Activated T-cell treated with anti-CD3 and anti-CD28 coated beads, Interleukin-2, amount 50 U/mL, for 4 hours (primary cell): ENCODE data around the gene MAGEB4. TPM values are rescaled to one million over a fixed set of nuclear protein-coding genes. Genes with fewer than 3 reads are reported as not detected.
"Not testable (repeated sequence)": the region's sequence is repeated elsewhere in the genome, so short reads cannot be mapped to it uniquely, and the experiment has no call there.

ENCODE experiments used
- ATAC-seq, 2 donors: fragments of 200-7000 bp; cut with Tn5 transposase; one replicate each; pipeline ENCODE4 v1.10.0; 2021
- DNase-seq: peaks from one replicate; pipeline ENCODE4 v3.0.0-alpha.2; 2020
- H3K27me3 Mint-ChIP-seq: one replicate; pipeline ENCODE4 v1.8.0; 2021; ENCODE audit warnings: low read depth, mixed read lengths
- H3K36me3 Mint-ChIP-seq: one replicate; pipeline ENCODE4 v1.8.0; 2022; ENCODE audit warnings: mixed read lengths; ENCODE audit not compliant: insufficient read depth
- H3K4me1 Mint-ChIP-seq: one replicate; pipeline ENCODE4 v1.8.0; 2021; ENCODE audit warnings: low read depth, mixed read lengths
- H3K4me3 Mint-ChIP-seq: one replicate; pipeline ENCODE4 v1.8.0; 2021; ENCODE audit warnings: mild to moderate bottlenecking, moderate library complexity, mixed read lengths
- H3K9me3 Mint-ChIP-seq: one replicate; pipeline ENCODE4 v1.8.0; 2021; ENCODE audit warnings: mixed read lengths
- total RNA-seq, 3 donors: library from RNA; stranded (reverse); gene quantifications; one replicate each; pipeline ENCODE4 v1.2.1, GENCODE V29; 2021

The MAGEB4 gene
- not detected for total RNA-seq

DNA sequence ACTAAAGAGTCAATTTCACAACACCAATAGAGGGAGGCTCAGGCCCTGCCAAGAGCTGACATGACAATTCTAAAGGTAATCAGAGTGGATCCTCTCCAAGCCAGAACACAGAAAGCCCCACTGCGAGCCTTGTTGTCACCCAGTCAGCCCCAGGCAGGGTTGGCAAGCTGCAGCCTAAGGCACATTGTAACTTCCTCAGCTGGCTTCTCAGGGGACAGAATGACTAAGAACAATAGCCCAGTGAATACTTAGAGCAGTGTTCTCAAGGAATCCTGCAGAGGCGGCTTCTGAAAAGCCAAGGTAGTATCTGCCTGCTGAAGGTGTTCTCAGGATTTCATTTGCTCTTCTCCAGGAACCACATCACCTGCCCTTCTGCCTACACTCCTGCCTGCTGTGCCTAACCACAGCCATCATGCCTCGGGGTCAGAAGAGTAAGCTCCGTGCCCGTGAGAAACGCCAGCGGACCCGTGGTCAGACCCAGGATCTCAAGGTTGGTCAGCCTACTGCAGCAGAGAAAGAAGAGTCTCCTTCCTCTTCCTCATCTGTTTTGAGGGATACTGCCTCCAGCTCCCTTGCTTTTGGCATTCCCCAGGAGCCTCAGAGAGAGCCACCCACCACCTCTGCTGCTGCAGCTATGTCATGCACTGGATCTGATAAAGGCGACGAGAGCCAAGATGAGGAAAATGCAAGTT, at the start of gene MAGEB4:
Gene MAGEB4 (plus strand): TSS at position 277 of the 692 bp plus-strand sequence. CDS start 136 bp downstream, at position 413.
- H3K4me3 Mint-ChIP-seq: no peak within 1 kb of the TSS
- H3K36me3 Mint-ChIP-seq: no peaks in the 10 kb centered on the region
- no peaks in the 10 kb centered on the region for H3K9me3 Mint-ChIP-seq
- H3K4me1 Mint-ChIP-seq: no peaks in the 10 kb centered on the region
- ATAC-seq (no peak), DNase-seq (no peak)
- H3K27me3 Mint-ChIP-seq: no peaks in the 10 kb centered on the region

DNA sequence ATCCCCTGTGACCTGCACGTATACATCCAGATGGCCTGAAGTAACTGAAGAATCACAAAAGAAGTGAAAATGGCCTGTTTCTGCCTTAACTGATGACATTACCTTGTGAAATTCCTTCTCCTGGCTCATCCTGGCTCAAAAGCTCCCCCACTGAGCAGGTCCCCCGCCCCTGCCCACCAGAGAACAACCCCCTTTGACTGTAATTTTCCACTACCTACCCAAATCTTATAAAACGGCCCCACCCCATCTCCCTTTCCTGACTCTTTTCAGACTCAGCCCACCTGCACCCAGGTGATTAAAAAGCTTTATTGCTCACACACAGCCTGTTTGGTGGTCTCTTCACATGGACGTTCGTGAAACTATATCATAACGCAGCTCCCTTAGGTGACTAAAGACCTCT, 47.9 kb upstream of the MAGEB4 start:
- H3K36me3 Mint-ChIP-seq, H3K9me3 Mint-ChIP-seq, H3K27me3 Mint-ChIP-seq, H3K4me1 Mint-ChIP-seq, ATAC-seq, H3K4me3 Mint-ChIP-seq, DNase-seq: not testable (repeated sequence)

DNA sequence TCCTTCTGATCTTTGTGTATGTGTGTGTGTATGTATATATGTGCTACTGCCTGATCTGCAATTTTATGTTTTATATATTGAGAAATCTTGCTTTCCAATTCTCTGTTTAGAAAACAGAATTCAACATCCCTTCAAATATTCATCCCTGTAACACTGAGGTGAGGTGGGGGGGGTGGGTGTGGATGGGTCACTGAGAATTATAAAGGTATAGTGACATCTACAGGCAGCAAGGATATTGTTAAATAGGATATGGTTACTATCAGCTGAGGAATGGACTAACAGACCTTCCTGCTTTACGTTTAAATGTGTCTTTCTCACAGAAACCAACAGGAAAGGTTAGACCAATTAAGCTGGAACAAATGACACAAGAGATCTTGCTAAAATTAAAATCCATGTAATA, 45.5 kb upstream of the MAGEB4 start:
- no peaks in the 10 kb centered on the region for H3K4me1 Mint-ChIP-seq
- no peaks in the 10 kb centered on the region for H3K9me3 Mint-ChIP-seq
- no peak for ATAC-seq
- no peaks in the 10 kb centered on the region for H3K36me3 Mint-ChIP-seq
- H3K4me3 Mint-ChIP-seq: no peak overlapping the region
- no peaks in the 10 kb centered on the region for H3K27me3 Mint-ChIP-seq
- DNase-seq: no peak

DNA sequence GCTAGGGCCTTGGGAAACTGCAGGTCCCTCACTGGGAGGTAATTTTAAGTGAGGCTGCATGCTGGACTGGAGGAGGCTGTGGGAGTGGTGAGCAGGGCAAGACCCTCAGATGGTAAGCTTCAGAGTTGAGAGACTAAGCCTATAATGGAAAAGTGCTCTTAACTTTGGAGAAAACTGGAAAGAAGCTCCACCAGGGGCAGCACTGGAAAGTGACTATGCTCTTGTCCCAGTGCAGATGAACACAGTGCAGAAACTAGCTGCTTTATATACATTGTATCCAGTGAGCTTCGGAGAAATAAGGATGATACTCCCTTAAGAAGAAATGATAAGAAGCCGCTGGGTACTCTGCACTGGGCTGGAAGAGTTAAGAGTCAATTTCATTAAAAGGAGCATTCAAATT, 29.6 kb upstream of the MAGEB4 start:
- Mint-ChIP-seq H3K27me3 (no peaks in the 10 kb centered on the region), H3K4me3 (no peak overlapping the region), H3K36me3 (no peaks in the 10 kb centered on the region), H3K9me3 (no peaks in the 10 kb centered on the region), H3K4me1 (no peaks in the 10 kb centered on the region)
- no peak for ATAC-seq
- DNase-seq: no peak

DNA sequence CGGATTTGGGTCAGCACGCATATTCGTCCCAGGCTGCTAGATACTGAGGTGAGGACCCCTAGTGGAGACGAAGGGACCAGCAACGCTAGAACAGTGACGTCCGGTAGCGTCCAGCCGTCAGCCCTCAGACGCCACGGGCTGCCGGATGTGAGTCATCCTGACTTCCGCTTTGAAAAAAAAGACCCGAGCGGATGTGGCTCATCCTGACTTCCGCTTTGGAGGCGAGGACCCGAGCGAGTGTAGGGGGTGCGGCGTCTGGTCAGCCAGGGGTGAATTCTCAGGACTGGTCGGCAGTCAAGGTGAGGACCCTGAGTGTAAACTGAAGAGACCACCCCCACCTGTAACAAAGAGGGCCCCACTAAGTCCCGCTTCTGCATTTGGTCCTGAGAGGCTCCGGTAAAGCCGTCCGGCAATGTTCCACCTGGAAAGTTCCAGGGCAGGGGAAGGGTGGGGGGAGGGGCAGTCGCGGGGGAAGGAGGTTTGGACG, 26.4 kb upstream of the MAGEB4 start, which contains the start of gene MAGEB2:
Gene MAGEB2 (plus strand): TSS at position 207 of the 487 bp plus-strand sequence. CDS start 3,018 bp downstream, outside the sequence.
- H3K36me3 Mint-ChIP-seq: no peaks in the 10 kb centered on the region
- ATAC-seq (no peak), DNase-seq (no peak)
- H3K4me3 Mint-ChIP-seq: no peak within 1 kb of the TSS
- H3K27me3 Mint-ChIP-seq: no peaks in the 10 kb centered on the region
- no peaks in the 10 kb centered on the region for H3K4me1 Mint-ChIP-seq
- no peaks in the 10 kb centered on the region for H3K9me3 Mint-ChIP-seq

GRCh38 chrX:30217465-30217864, 24.3 kb upstream of the MAGEB4 start:
- no peaks in the 10 kb centered on the region for H3K9me3 Mint-ChIP-seq
- H3K27me3 Mint-ChIP-seq: no peaks in the 10 kb centered on the region
- no peaks in the 10 kb centered on the region for H3K36me3 Mint-ChIP-seq
- no peak overlapping the region for H3K4me3 Mint-ChIP-seq
- H3K4me1 Mint-ChIP-seq: no peaks in the 10 kb centered on the region
- ATAC-seq (no peak), DNase-seq (no peak)

GRCh38 chrX:30219372-30219771, 22.4 kb upstream of the MAGEB4 start:
- no peak for DNase-seq
- no peaks in the 10 kb centered on the region for H3K27me3 Mint-ChIP-seq
- ATAC-seq: no peak
- no peaks in the 10 kb centered on the region for H3K4me1 Mint-ChIP-seq
- H3K4me3 Mint-ChIP-seq: no peak overlapping the region
- H3K36me3 Mint-ChIP-seq: no peaks in the 10 kb centered on the region
- H3K9me3 Mint-ChIP-seq: no peaks in the 10 kb centered on the region

GRCh38 chrX:30220661-30221060, 21.1 kb upstream of the MAGEB4 start:
- no peaks in the 10 kb centered on the region for H3K27me3 Mint-ChIP-seq
- no peak for ATAC-seq
- H3K9me3 Mint-ChIP-seq: no peaks in the 10 kb centered on the region
- no peaks in the 10 kb centered on the region for H3K36me3 Mint-ChIP-seq
- no peak for DNase-seq
- H3K4me1 Mint-ChIP-seq: no peaks in the 10 kb centered on the region
- no peak overlapping the region for H3K4me3 Mint-ChIP-seq

DNA sequence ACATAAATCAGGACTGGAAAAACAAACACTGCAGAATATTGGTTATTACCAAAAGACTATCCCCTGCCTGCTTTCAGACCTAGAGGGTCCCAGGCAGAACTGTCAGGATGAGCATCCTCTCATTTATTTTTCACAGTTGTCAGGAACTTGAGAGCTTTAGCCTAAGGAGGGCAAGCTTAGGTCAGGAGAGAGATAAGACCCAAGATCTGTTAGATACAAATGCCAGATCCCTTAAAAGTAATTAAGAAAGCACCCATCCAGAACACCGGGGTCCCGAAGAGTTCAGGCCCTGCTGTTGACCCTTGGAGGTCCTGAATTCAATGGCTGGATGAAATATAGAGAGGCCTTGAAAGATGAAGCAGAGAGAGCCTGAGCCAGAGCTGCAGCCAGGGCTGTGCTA, 17.3 kb upstream of the MAGEB4 start:
- H3K4me3 Mint-ChIP-seq: no peak overlapping the region
- H3K27me3 Mint-ChIP-seq: no peaks in the 10 kb centered on the region
- no peaks in the 10 kb centered on the region for H3K9me3 Mint-ChIP-seq
- H3K4me1 Mint-ChIP-seq: no peaks in the 10 kb centered on the region
- no peak for ATAC-seq
- H3K36me3 Mint-ChIP-seq: no peaks in the 10 kb centered on the region
- no peak for DNase-seq

- no peak for ATAC-seq
- H3K27me3 Mint-ChIP-seq: no peaks in the 10 kb centered on the region
- no peak for DNase-seq
- no peaks in the 10 kb centered on the region for H3K36me3 Mint-ChIP-seq
- H3K9me3 Mint-ChIP-seq: no peaks in the 10 kb centered on the region
- no peaks in the 10 kb centered on the region for H3K4me1 Mint-ChIP-seq
- no peak overlapping the region for H3K4me3 Mint-ChIP-seq
Observed at GRCh38 chrX:30228526-30228925, 13.3 kb upstream of the MAGEB4 start.

DNA sequence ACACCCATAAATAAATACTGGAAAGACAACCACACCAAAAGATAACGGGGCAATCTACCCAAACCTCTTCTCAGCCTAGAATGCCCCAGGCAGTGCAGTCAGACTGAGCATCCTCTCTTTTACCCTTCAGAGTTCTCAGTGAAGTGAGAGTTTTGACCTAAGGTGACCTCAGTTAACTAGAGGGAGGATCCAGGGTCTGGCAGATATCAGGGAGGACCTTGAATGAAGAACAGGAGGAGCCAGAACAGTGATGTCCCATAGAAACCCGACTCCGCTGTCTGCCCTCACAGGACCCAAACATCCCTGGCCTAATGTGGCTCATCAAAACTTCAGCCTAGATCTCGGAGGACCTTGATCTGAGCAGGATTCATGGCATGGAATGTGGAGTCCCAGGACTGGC, 11.4 kb upstream of the MAGEB4 start, which contains the start of gene MAGEB3:
Gene MAGEB3 (plus strand): TSS at position 263 of the 400 bp plus-strand sequence. CDS start 5,268 bp downstream, outside the sequence.
- no peaks in the 10 kb centered on the region for H3K36me3 Mint-ChIP-seq
- no peak for ATAC-seq
- no peaks in the 10 kb centered on the region for H3K27me3 Mint-ChIP-seq
- H3K4me3 Mint-ChIP-seq: no peak within 1 kb of the TSS
- H3K9me3 Mint-ChIP-seq: no peaks in the 10 kb centered on the region
- H3K4me1 Mint-ChIP-seq: no peaks in the 10 kb centered on the region
- DNase-seq: no peak

DNA sequence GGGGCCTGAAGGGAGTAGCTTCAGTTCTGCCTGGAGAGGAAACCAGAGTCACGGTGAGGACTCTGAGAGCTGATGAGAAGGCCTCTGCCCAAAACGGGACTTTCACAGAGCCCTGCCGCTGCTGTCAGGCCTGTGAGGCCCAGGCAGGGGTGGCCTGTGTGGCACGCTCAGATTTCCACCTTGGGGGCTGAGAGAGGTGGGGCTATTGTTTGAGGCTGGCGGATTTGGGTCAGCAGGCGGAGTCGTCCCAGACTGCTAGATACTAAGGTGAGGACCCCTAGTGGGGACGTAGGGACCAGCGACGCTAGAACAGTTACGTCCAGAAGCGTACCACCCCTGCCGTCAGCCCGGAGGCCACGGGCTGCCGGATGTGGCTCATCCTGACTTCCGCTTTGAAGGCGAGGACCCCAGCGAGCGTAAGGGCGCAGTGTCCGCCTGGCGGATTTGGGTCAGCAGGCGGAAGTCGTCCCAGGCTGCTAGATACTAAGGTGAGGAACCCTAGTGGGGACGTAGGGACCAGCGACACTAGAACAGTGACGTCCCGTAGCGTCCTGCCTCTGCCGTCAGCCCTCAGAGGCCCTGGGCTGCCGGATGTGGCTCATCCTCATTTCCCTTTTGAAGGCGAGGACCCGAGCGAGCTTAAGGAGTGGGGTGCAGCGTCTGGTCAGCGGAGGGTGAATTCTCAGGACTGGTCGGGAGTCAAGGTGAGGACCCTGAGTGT, 5.1 kb downstream of the MAGEB4 start, which contains the start of gene MAGEB1:
Gene MAGEB1 (plus strand): TSS at position 378 of the 721 bp plus-strand sequence. CDS start 3,348 bp downstream, outside the sequence.
- H3K4me3 Mint-ChIP-seq: no peak within 1 kb of the TSS
- no peaks in the 10 kb centered on the region for H3K27me3 Mint-ChIP-seq
- H3K9me3 Mint-ChIP-seq: no peaks in the 10 kb centered on the region
- H3K36me3 Mint-ChIP-seq: no peaks in the 10 kb centered on the region
- H3K4me1 Mint-ChIP-seq: no peaks in the 10 kb centered on the region
- ATAC-seq: no peak
- no peak for DNase-seq

GRCh38 chrX:30248854-30249253, 7.1 kb downstream of the MAGEB4 start:
- H3K4me3 Mint-ChIP-seq: no peak overlapping the region
- no peaks in the 10 kb centered on the region for H3K9me3 Mint-ChIP-seq
- no peaks in the 10 kb centered on the region for H3K27me3 Mint-ChIP-seq
- no peak for DNase-seq
- no peaks in the 10 kb centered on the region for H3K4me1 Mint-ChIP-seq
- no peaks in the 10 kb centered on the region for H3K36me3 Mint-ChIP-seq
- ATAC-seq: no peak

GRCh38 chrX:30253257-30253656, 11.5 kb downstream of the MAGEB4 start:
- H3K27me3 Mint-ChIP-seq: no peaks in the 10 kb centered on the region
- ATAC-seq (no peak), DNase-seq (no peak)
- H3K9me3 Mint-ChIP-seq: no peaks in the 10 kb centered on the region
- H3K4me3 Mint-ChIP-seq: no peak overlapping the region
- H3K36me3 Mint-ChIP-seq: no peaks in the 10 kb centered on the region
- no peaks in the 10 kb centered on the region for H3K4me1 Mint-ChIP-seq

DNA sequence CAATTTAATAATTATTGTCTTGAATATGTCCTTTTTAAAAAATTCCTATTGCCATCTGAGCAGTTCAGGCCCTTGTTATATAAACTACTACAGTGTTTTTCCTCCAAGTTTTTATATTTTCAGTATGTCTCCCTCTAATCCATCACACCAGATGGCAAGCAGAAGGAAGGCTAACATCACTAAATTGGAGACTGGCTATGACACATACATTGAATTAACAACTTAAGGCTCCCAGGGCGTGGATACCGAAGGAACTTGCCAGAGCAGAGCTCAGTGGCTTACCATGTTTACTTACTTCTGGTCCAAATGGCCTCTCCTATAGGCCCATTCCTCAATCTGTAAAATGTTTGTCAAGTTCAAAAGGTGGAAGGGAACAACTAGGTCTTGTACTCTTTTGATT, 18.1 kb downstream of the MAGEB4 start:
- no peak for ATAC-seq
- Mint-ChIP-seq H3K36me3 (no peaks in the 10 kb centered on the region), H3K9me3 (no peaks in the 10 kb centered on the region), H3K27me3 (no peaks in the 10 kb centered on the region), H3K4me1 (no peaks in the 10 kb centered on the region), H3K4me3 (no peak overlapping the region)
- DNase-seq: no peak
